Nephron progenitor cell (in vitro differentiated cells): ENCODE data around the gene WDSUB1.

Experiments
- DNase-seq: peaks from one replicate; pipeline ENCODE4 v3.0.0; 2021
- H3K27ac Mint-ChIP-seq: 2 replicates; pipeline ENCODE4 v1.8.0; 2021; ENCODE audit warnings: mild to moderate bottlenecking, moderate library complexity, mixed read lengths
- H3K27me3 Mint-ChIP-seq: 2 replicates; pipeline ENCODE4 v1.8.0; 2021; ENCODE audit warnings: mild to moderate bottlenecking, low read depth, mixed read lengths; ENCODE audit not compliant: poor library complexity
- H3K36me3 Mint-ChIP-seq: 2 replicates; pipeline ENCODE4 v1.8.0; 2021; ENCODE audit warnings: low read depth, mixed read lengths
- H3K4me1 Mint-ChIP-seq: 2 replicates; pipeline ENCODE4 v1.8.0; 2021; ENCODE audit warnings: mixed read lengths
- H3K4me3 Mint-ChIP-seq: 2 replicates; pipeline ENCODE4 v1.8.0; 2021; ENCODE audit warnings: mild to moderate bottlenecking, moderate library complexity, mixed read lengths
- H3K9me3 Mint-ChIP-seq: 2 replicates; pipeline ENCODE4 v1.8.0; 2021; ENCODE audit warnings: mild to moderate bottlenecking, moderate library complexity, mixed read lengths
- CTCF ChIP-seq: fragments of 200-600 bp; sonication (generic); IDR thresholded peaks from 2 replicates; pipeline ENCODE4 v1.5.0; 2021; ENCODE audit warnings: antibody characterized with exemption

WDSUB1 gene

GRCh38 chr2:159200498-159200897, 86.0 kb downstream of the WDSUB1 start:
- peaks cover 7% of the 10 kb centered on the region for H3K4me1 Mint-ChIP-seq
- H3K36me3 Mint-ChIP-seq = peaks cover 85% of the 10 kb centered on the region
- H3K27ac Mint-ChIP-seq = peak overlapping the region; percentile 11

DNA sequence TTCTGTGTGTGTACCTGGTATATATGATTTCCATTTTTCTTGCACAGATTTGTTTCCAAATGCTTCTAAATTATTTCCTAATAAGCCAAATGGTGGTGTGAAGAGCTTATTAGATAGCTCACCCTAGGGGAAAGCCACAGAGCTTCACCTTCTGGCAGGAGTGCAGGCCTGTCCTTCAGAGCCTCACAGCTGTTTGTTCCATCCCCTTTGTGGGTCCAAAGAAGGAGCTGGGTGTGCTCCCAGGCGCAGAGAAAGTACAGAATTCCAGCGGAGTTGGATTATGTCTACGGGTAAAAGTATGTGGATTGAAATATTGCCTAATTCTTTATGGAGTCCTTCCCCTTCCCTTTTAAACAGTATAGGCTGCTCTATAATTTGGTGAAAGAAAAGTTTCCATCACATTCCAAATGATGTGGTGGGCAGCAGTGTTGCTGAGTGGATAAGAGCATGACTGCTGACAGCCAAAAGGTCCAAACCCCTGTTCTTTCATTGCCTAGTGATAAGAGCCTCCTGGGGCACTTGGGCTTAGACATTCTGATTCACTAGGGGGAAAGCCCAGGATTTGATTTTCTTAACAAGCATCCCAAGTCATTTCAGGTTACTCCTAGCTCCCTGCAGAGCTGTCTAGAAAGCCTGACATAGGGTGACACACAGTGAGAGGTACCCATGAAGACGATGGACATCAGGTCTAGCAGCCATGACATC, 86.6 kb downstream of the WDSUB1 start:
- H3K4me1 Mint-ChIP-seq = peaks cover 7% of the 10 kb centered on the region
- H3K4me3 Mint-ChIP-seq = no peak overlapping the region
- H3K27ac Mint-ChIP-seq = peak overlapping the region; percentile 33
- no peak for TF ChIP-seq CTCF
- peaks cover 83% of the 10 kb centered on the region for H3K36me3 Mint-ChIP-seq
- peaks cover 6% of the 10 kb centered on the region for H3K27me3 Mint-ChIP-seq
- no peak for DNase-seq
- no peaks in the 10 kb centered on the region for H3K9me3 Mint-ChIP-seq

More at GRCh38 chr2:159200498-159200897, 86.0 kb downstream of the WDSUB1 start:
- H3K27me3 Mint-ChIP-seq = peaks cover 6% of the 10 kb centered on the region
- no peak overlapping the region for H3K4me3 Mint-ChIP-seq
- no peak for TF ChIP-seq CTCF
- H3K9me3 Mint-ChIP-seq = no peaks in the 10 kb centered on the region
- no peak for DNase-seq

DNA sequence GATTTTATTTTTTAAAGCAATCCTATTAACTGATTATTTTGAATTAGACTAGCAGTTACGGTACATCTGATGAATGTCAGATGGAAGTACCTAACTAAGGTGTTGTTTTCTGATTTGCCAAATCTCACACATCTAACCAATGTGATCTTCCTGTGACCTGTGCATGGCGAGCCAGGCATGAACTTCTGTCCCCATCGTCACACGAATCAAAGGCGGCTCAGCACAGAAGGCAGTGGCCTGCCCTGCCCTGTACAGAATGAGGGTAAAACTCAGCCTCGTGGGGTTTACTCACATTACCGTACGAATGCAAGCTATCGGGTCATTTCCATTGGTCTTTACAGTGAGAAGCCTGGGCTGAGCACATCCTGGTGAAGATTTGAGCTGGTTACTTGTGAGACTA, 87.3 kb downstream of the WDSUB1 start:
- H3K9me3 Mint-ChIP-seq = no peaks in the 10 kb centered on the region
- H3K4me3 Mint-ChIP-seq = no peak overlapping the region
- peaks cover 7% of the 10 kb centered on the region for H3K4me1 Mint-ChIP-seq
- no peak overlapping the region for H3K27ac Mint-ChIP-seq
- DNase-seq = no peak
- peaks cover 83% of the 10 kb centered on the region for H3K36me3 Mint-ChIP-seq
- peaks cover 6% of the 10 kb centered on the region for H3K27me3 Mint-ChIP-seq
- no peak for TF ChIP-seq CTCF

- TF ChIP-seq CTCF = no peak
- H3K36me3 Mint-ChIP-seq = peaks cover 79% of the 10 kb centered on the region
- DNase-seq = no peak
Observed at GRCh38 chr2:159196393-159196925, 90.0 kb downstream of the WDSUB1 start.

GRCh38 chr2:159195697-159196096, 90.8 kb downstream of the WDSUB1 start:
- Mint-ChIP-seq H3K36me3 (peaks cover 77% of the 10 kb centered on the region), H3K27me3 (peaks cover 3% of the 10 kb centered on the region), H3K4me1 (peaks cover under 1% of the 10 kb centered on the region), H3K9me3 (no peaks in the 10 kb centered on the region), H3K27ac (no peak overlapping the region), H3K4me3 (no peak overlapping the region)
- TF ChIP-seq CTCF = no peak
- DNase-seq = no peak

More at GRCh38 chr2:159196393-159196925, 90.0 kb downstream of the WDSUB1 start:
- Mint-ChIP-seq H3K4me1 (peaks cover 7% of the 10 kb centered on the region), H3K27ac (peak overlapping the region; percentile 29), H3K4me3 (no peak overlapping the region), H3K27me3 (peaks cover 5% of the 10 kb centered on the region), H3K9me3 (no peaks in the 10 kb centered on the region)

DNA sequence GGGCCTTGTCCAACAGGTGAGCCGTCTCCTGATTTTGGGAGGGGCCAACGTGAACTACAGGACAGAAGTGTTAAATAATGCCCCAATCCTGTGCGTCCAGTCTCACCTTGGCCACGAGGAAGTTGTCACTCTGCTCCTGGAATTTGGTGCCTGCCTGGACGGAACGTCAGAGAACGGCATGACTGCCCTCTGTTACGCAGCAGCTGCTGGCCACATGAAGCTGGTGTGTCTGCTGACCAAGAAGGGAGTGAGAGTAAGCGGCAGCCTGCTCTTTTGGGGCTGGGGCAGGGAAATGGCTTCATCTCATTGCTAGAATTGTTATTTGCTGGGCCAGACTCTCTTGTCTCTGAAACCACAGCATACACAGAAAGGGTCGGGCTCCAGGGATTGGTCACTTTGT, 92.3 kb downstream of the WDSUB1 start:
- TF ChIP-seq CTCF = no peak
- no peak for DNase-seq
- Mint-ChIP-seq H3K4me1 (no peaks in the 10 kb centered on the region), H3K27me3 (peaks cover 3% of the 10 kb centered on the region), H3K4me3 (no peak overlapping the region), H3K36me3 (peaks cover 75% of the 10 kb centered on the region), H3K9me3 (no peaks in the 10 kb centered on the region), H3K27ac (peak overlapping the region; percentile 42)
